ENCODE measurements around the gene ASCL5.
A peak's percentile ranks its signal among the peaks of the same experiment; 100 is the strongest.

Gene ASCL5

DNA sequence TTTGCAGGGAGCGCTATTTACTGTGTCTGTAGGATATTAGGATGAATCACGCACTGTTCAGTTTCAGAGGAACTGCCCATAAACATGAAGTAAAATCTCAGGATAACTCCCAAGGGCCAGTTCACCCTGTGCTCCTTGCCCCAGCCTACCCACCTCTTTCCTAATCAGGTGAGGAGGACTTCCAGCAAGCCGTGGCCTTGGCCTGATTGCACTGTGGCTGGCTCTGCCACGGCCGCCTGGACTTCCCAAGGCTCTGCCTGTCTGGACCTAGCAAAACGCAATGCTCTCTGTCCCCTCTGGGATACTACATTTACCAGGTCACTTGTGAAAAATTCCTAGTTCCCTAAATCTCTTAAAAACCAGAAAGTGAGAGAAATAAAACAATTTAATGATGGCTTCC lies 7.4 kb upstream of the ASCL5 start:
- DNase-seq: no peak

GRCh38 chr1:201131398-201131797 lies 4.4 kb upstream of the ASCL5 start:
- DNase-seq: no peak

GRCh38 chr1:201128962-201129361 lies 2.0 kb upstream of the ASCL5 start:
- DNase-seq: no peak

DNA sequence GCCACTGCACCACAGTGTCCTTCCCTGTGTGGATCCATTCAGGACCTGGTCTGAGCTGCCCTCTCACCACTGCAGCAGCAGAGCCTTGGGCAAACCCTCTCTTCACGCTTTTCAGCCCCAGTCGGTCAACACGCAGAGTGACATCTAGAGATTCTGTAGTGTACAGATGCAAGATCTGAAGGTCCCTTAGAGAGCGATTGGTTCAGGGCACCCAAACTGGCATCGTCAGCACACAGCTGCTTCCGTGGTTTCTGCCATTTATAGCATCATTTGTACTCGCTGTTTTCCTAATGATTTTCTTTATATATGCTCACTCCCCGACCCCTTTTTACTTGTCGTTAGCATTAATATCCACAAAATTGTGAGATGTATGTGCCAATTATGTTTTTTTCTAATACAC lies 1.5 kb upstream of the ASCL5 start:
- no peak for DNase-seq

- no peak for DNase-seq
These were observed 921 bp upstream of the ASCL5 start for GRCh38 chr1:201127755-201128455.

GRCh38 chr1:201126463-201126831 lies 537 bp downstream of the ASCL5 start:
- DNase-seq: no peak

DNA sequence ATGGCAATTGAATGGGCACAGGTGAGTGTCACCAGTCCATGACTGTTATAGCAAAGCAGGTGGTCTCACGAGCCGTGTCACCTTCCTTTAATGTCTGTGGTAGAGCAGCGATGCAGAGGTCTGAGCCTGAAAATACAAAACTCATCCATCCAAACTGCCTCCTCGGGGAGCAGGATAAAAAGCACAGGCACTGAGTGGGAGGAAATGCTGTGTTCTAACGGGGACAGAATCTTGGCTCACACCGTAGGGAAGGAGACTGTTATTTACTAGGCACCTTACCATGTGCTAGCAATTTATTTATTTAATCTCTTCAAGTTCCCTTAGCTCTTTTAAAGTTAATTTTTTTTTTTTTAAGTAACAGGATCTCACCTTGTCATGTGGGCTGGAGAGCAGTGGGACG lies 1.2 kb downstream of the ASCL5 start:
- DNase-seq: no peak

DNA sequence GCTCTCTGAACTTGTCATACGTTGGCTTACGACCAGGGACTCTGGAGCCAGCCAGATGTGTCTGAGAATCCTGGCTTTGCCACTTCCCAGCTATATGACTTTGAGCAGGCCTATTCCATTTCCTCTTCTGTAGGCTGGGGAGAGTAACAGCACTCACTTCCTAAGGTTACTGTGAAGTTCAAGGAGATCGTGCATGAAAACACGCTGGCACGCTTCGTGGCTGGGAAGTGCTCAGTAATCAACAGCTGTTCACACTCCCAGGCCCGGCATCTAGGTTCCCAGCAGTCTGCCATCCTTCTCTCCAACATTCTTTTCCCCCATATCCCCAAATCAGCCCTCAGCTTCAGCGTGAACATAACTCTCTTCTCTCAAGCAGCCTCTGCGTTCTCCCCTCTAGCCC lies 2.0 kb downstream of the ASCL5 start:
- DNase-seq: no peak

DNA sequence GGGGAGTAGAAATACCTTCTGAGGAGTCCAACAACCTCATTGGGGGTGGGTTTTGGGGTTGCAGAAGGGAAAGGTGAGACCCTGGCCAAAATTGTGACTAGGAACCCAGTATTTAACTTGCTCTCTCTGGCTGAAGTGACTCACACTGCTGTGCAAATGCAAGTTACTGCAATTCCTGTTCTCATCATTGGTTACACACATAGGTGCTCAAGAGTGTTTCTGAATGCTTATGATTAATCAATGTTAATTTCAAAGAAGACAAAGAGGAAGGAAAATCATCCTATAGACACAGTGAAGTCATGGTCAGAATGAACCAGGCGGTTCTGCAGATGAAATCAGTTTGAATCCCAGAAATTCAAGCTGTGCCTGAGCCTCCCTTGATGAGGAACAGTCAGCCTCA lies 3.1 kb downstream of the ASCL5 start:
- no peak for DNase-seq

- no peak for DNase-seq
These were observed 4.5 kb downstream of the ASCL5 start for GRCh38 chr1:201122321-201122957.

DNA sequence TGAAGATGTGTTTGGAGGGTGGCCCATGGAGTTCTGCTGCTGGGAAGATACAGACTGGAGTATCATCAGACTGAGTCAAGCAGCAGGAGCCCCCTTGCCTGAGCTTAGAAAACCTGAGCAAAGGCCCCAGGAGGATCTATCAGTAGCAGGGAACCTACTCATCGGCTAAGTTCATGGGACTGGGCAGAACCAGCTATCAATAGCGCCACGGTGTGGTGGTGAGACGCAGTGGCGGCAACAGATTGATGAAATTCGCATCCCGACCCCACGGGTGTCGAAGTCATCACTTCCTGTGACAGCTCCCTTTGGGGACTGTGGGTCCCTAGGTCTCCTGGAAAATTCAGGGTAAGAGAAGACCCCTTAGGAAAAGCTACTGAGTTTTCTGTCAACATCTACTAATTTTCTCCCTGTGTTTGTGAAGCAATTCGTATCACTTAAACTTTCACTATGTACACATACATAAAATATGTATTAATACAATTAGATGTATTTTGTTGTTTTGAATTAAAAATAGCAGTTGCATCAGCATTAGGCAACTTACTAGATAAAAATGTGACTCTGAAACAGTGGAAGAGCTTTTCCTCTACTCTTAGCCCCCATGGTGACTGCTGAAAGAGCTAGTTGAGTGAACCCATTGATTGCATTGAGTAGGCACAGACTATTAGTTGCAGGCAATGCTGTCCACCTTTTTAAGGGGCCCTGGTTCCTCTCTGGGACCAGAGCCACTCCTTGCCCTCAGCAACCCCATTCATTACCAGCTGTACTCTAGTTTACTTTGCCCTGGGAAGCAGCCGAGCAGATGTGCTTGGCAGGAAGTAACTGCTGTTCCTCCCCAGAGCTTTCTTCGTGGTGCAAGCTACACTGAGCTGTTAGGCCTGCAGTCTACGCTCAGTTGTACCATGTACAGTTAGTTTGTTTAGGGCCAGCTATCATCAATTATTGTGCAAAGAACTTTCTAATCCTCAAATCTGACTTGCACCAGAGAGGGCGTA lies 7.5 kb downstream of the ASCL5 start:
- peak; percentile 32 to 44 for DNase-seq

GRCh38 chr1:201116091-201116490 lies 10.9 kb downstream of the ASCL5 start:
- no peak for DNase-seq

GRCh38 chr1:201115390-201115937 lies 11.5 kb downstream of the ASCL5 start:
- DNase-seq: no peak

DNA sequence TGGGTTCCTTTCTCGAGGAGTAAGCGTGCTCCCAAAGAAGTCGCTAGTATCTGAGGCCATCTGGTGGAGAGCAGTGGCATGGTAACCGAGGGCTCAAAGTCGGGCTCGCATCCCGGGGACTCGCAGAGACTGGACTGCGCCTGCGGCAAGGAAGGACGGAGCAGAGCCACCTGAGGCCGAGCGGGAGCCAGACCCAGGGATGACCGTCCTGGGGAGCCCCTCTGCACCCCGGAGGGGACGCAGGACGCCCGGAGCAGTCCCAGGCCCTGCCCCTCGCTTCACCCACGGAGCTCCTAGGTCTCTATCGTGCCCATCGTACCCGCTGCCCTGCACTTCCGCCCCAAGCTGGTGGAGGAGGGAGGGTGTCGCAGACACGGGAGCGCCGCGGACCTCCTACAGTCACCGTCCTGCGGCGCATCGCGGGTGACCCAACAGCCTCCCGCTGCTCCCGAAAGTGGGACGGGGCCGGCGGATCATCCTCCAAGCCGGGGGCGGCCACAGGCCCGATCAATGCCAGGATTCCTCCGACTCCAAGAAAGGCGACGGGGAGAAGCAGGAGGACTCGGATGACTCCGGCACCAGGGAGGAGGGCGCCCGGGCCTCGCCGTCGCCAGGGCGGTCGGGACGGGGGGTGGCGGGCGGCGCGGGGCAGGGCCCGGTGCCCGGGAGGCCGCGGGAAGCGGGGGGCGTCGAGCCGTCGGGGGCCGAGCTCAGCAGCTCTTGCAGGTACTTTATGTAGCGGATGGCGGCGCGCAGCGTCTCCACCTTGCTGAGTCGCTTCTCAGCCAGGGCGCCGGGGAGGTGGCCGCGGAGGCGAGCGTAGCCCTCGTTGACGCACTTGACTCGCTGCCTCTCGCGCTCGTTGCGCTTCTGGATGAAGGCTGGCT lies 12.5 kb downstream of the ASCL5 start:
- DNase-seq: peak; percentile 83 to 91

- no peak for DNase-seq
These were observed 13.3 kb downstream of the ASCL5 start for GRCh38 chr1:201113451-201114244.

DNA sequence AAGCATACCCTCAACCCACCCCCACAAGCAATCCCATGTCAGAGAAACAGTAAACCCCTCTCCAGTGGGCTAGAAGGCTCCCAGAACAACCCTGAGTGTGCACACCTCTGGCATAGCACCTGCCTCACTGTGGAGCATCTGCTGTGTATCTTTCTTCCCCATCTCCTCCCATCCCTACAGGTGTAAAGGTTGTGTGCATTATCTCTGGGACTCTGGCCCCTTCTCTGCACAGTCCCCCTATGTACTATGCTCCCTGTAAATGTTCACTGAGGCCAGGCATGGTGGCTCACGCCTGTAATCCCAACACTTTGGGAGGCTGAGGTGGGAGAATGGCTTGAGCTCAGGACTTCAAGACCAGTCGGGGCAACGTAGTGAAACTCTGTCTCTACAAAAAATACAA lies 14.1 kb downstream of the ASCL5 start:
- no peak for DNase-seq

DNA sequence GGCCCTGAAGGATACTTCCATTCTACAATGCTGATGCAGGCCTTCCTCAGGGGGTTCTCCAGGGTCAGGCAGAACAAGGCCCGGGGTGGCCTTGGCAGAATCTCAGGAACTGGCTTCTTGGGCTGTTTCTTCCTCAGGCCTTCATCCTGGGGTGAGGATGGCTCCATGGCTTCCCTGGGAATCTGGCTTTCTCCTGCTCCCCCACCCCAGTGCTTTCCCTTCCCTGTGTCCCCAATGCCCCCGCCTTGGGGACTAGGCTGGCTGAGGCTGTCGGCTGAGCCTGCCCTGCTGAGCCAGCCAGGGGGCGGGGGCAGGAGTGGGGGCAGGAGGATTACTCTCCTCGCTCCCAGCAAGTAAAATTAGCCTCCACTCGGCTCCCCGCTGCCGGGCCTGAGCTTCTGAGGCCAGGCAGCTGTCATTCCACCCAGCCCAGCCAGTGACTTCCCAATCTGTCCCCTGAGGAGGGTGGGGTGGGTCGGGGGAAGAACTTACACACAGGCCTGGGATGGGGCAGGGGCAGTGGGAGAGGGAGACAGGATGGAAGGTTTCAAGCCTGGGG lies 14.7 kb downstream of the ASCL5 start, which contains the start of gene CACNA1S:
CACNA1S (minus strand) TSS at position 254 of the 559 bp plus-strand sequence; CDS start at position 167, 87 bp downstream.
- DNase-seq: no peak

GRCh38 chr1:201111672-201112071 lies 15.3 kb downstream of the ASCL5 start:
- DNase-seq: no peak

DNA sequence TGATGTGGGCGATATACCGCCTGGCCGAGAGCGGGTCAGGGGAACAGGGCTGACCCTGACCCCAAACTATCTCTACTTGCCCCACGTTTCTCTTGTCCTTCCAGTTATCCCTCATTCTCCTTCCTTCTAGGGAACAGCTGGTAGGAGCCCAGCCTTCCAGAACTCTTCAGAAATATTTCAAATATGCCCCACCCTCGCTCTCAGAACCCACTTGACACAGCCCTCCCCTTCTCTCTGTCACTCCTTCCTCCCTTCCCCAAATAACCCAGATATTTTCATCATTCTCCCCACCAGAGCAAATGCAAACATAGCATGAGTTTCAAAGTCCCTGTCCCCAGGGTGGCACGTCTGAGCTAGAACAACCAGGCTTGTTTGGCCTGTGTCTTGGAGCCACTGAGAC lies 15.8 kb downstream of the ASCL5 start:
- no peak for DNase-seq

GRCh38 chr1:201110616-201111015 lies 16.4 kb downstream of the ASCL5 start:
- no peak for DNase-seq

GRCh38 chr1:201110138-201110537 lies 16.8 kb downstream of the ASCL5 start:
- DNase-seq: no peak

All from NCI-H1930 (cell line).